NCI-H2029 treated with DMSO at 0.1 percent for 48 hours (cell line): ENCODE data around the gene VPS36.
"Not testable (repeated sequence)": the region's sequence is repeated elsewhere in the genome, so short reads cannot be mapped to it uniquely, and the experiment has no call there.

Experiments
- DNase-seq: peaks from one replicate; lab custom pipeline; 2025; lab: John Stamatoyannopoulos, UW

The VPS36 gene

GRCh38 chr13:52450012-52450792 lies at the start of gene VPS36:
Gene VPS36 (minus strand): TSS chr13:52450634. CDS start chr13:52450594, 40 bp downstream.
- DNase-seq, result peak; percentile 7

- DNase-seq, result not testable (repeated sequence)
Measured at GRCh38 chr13:52497979-52498378, 47.5 kb upstream of the VPS36 start.

DNA sequence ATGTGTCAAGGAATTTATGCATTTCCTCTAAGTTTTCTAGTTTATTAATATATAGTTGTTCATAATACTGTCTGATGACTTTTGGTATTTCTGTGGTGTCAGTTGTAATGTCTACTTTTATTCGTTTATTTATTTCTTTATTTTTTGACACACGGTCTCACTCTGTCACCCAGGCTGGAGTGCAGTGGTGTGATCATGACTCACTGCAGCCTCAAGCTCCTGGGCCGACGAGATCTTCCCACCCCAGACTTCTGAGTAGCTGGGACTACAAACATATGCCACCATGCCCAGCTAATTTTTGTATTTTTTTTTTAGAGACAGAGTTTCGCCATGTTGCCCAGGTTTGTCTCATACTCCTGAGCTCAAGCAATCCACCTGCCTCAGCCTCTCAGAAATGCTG lies 43.8 kb upstream of the VPS36 start:
- DNase-seq, result not testable (repeated sequence)

DNA sequence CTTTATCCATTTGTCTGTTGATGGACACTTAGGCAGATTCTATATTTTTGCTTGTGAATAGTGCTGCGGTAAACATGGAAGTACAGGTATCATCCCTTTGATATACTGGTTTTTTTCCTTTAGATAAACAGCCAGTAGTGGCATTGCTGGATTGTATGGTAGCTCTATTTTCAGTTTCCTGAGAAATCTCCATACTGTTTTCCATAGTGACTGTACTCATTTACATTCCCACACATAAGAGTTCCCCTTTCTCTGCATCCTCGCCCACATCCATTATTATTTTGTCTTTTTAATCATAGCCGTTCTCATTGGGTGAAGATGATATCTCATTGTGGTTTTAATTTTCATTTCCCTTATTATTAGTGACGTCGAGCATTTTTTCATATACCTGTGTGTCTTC lies 40.6 kb upstream of the VPS36 start:
- DNase-seq, result not testable (repeated sequence)

GRCh38 chr13:52488763-52489162 lies 38.3 kb upstream of the VPS36 start:
- not testable (repeated sequence) for DNase-seq

- not testable (repeated sequence) for DNase-seq
Measured at GRCh38 chr13:52487078-52487477, 36.6 kb upstream of the VPS36 start.

GRCh38 chr13:52480677-52481428 lies 30.4 kb upstream of the VPS36 start:
- DNase-seq, result not testable (repeated sequence)

DNA sequence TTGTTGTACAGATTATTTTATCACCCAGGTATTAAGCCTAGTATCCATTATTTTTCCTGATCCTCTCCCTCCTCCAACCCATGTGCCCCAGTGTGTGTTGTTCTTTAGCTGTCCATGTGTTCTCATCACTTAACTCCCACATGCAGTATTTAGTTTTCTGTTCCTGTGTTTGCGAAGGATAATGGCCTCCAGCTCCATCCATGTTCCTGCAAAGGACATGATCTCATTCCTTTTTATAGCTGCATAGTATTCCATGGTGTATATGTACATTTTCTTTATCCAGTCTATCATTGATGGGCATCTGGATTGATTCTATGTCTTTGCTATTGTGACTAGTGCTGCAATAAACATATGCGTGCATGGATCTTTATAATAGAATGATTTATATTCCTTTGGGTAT lies 18.1 kb upstream of the VPS36 start:
- not testable (repeated sequence) for DNase-seq

GRCh38 chr13:52463526-52463925 lies 13.1 kb upstream of the VPS36 start:
- DNase-seq, result no peak

DNA sequence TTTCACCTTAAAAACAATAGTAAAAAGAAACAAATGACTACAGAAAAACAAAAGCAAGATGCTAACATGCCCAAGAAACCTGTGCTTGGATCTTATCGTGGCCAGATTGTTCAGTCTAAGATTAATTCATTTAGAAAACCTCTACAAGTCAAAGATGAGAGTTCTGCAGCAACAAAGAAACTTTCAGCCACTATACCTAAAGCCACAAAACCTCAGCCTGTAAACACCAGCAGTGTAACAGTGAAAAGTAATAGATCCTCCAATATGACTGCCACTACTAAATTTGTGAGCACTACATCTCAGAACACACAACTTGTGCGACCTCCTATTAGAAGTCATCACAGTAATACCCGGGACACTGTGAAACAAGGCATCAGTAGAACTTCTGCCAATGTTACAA lies 10.8 kb upstream of the VPS36 start:
- DNase-seq, result no peak

- DNase-seq, result no peak
Measured at GRCh38 chr13:52459668-52460067, 9.2 kb upstream of the VPS36 start.

DNA sequence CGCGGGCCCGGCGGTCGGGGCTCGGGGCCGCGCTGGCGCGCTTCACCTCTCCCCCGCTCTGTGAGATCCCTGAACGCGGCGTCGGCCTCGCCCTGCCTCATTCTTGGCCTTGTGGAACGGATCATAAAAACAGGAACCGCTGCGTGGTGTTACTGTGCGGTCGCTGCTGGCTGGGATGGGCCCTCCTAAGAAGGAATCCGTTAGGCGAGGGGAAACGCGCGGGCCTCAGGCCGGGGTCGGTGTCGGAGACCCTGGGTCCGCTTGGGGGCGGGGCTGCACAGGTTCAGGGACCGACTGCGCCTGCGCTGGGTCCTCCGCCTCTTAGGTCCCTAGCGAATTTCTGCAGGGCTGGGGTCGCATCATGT lies 5.2 kb upstream of the VPS36 start:
- peak; percentile 10 for DNase-seq

DNA sequence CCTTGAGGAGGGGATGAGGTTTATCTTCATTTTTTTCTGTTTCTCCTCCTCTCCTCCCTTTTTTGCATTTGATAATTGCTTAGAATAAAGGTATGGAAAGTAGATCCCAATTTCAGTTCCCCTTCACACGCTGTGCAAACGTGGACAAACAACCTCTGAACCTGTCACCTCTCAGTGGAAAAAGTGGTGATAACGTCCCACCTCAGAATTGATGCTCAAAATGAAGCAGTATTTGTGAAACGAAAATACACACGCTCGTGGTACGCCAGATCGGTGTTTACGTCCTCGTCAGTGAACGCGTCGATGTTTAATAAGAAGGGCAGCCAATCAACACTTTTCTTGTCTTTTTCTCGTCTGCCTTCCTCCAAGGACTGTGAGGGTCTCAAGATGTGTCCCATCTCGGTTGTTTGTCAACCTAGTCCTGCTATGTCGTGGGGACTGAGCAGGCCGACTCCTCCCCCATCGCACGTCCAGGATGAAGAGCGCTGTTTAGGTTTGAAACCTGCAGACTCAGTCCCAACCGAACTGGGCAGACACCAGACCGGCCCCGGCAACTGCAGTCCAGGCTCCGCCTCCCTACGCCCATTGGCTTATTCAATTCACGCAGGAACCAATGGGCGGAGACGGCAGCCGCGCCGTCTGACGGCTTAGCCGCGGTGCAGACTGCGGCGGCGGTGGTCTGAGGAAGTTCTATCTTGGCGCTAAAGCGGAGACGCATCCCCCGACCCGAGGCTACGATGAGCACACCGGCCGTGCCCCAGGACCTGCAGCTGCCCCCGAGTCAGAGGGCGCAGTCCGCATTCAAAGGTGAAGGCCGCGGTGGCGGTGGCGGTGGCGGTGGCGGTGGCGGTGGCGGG lies 4.6 kb upstream of the VPS36 start, which contains the start of gene CKAP2:
TSS of gene CKAP2 (plus strand) at position 659 of the 857 bp plus-strand sequence. CDS start at position 738, 79 bp downstream.
- peak; percentile 27 for DNase-seq

GRCh38 chr13:52454459-52454819 lies 4.0 kb upstream of the VPS36 start:
- no peak for DNase-seq

DNA sequence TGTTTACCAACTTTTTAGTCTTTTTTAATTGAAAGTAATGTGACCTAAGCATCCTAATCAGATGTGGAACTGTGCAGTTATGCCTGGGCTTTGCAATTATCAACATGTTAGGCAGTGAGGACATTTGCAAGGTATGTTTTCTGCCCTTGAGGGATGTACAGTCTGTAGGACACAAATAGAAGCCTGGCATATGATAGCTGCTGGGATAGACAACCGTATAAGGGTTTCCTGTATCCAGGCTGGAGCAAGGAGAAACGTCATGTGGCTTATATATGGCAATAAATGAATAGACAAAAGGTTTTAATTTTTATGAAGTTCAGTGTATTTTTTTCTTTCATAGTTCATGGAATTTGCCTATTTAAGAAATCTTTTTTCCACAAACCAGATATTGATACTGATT lies 2.0 kb upstream of the VPS36 start:
- no peak for DNase-seq

DNA sequence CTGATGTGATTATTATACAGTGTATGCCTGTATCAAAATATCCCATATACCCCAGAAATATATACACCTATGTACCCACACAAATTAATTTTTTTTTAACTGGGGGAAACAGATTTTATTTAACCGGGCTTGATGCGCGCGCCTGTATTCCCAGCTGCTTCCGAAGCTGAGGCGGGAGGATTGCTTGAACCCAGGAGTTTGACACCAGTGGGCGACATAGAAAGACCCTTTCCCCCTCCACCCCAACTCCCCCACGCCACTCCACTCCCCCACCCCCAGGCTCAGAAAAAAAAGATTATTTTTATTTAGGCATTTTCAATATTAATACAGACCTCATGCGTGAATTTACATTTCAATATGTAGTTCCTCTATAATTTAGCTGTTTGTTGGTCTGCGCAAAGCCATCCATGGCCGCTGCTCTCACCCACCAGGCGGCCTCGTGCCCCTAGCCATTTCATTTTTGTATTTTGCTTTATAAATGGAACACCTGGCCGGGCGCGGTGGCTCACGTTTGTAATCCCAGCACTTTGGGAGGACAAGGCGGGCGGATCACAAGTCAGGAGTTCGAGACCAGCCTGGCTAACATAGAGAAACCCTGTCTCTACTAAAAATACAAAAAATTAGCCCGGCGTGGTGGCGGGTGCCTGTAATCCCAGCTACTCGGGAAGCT lies 836 bp upstream of the VPS36 start:
- DNase-seq, result no peak

DNA sequence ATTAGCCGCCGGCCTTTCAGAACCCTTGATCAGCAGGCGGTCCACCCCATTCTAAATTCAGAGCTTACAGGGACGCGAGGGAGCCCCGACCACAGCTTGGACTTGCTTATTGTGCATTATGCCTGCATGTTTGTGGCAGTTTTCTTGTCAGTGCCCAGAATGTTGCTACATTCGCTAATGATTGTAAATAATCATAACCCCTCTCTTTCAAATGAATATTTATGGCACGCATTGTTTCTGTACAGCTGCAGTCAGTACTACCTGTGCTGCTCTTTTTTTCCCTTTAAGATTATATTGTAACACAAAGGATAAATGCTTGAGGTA lies 321 bp upstream of the VPS36 start:
- DNase-seq, result peak; percentile 55

DNA sequence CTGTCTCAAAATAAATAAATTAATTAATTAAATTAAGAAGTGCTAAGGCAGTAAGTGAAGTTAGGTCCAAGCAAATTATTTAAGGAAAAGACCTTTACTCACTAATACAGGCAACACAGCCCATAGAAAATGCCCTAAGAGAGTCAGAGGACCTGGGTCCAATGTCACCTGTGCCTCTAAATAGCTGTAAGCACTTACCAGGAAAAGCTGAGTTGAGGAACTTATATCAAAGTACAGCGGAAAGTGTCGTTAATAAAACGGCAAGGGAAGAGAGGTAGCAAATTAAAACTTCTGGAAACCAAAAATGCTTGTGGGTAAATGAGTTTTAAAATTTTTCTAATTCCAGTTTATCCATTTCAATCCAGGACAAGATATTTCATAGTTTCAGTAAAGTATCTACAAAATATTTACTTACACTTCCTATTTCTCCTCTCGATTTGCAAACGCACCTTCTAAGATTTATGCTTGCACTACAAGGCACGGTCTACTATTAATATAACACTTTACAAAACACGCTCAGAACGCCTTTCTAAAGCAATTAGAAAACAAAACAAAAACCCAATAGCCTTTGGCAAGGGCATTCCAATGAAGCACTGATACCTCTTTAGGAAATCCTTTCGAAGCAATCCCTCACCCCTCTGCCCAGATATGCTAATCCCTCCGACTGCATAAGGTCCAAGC lies 963 bp downstream of the VPS36 start:
- no peak for DNase-seq

DNA sequence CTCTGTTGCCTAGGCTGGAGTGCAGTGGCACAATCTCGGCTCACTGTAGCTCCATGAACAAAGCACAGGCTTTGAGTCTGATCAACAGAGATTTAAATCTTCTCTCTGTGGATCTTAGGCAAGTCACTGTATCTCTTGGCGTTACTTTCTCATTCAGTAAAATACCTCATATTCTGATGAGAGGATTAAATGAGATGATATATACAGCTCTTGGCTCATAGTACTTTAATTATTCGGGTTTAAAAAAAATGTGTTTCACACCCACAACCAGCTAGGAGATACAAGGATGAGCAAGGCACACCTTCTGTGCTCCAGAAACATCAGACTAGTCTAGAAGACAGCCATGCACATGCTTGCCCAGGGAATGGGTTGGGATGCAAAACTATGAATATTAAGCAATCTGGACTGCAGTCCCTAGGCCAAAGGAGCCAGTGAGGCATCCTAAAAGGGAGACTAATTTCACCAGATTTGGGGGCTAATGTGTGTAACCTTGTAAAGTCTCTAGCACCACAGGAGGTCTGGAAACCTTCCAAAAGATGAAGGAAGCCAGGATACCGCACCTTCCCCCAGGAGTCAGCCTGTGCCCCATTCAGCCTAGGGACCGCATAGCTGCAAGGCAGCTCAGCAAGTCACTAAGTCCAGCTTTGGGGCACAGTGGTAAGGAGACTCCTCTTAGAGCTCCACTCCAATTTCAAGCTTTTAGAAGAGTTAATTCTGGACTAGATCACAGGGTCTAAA lies 2.5 kb downstream of the VPS36 start:
- DNase-seq, result no peak

- peak; percentile 14 for DNase-seq
Measured at GRCh38 chr13:52447354-52447753, 3.1 kb downstream of the VPS36 start.

DNA sequence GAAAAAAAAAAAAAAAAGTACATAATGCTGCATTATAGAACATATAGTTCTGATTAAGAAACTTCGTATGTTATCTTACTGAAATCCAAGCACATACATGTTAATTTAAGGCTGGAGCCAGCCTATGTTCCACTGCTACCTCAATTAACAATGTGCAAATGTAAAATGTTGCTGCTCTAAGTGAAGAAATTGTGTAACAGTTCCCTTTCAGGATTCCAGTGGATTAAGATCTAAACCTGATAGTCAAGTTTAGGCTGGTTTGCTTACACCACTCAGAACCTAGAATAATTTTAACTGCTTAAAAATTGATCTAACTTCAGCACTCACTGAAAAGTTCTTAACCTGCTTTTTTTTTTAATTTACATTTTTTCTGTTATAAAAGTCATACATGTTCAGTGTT lies 4.2 kb downstream of the VPS36 start:
- DNase-seq, result no peak
